Effector memory CD8-positive, alpha-beta T cell (primary cell): ENCODE results near the gene CEP112.

Source experiments
- ATAC-seq: fragments of 150-1000 bp; cut with Tn5 transposase; replicated peaks from 2 replicates; pipeline ENCODE4 v1.10.0; 2021; ENCODE audit warnings: mild to moderate bottlenecking, moderate library complexity
- DNase-seq, 3 experiments: peaks; one replicate each; pipeline ENCODE4 v3.0.0; 2021
- H3K27ac Mint-ChIP-seq, 2 donors: one replicate each; pipeline ENCODE4 v1.8.0; 2022; ENCODE audit warnings: mild to moderate bottlenecking in 2 of 2, mixed read lengths in 2 of 2, moderate library complexity in 2 of 2
- H3K27me3 Mint-ChIP-seq, 2 donors: one replicate each; pipeline ENCODE4 v1.8.0; 2022; ENCODE audit warnings: mixed read lengths in 2 of 2
- H3K36me3 Mint-ChIP-seq: one replicate; pipeline ENCODE4 v1.8.0; 2022; ENCODE audit warnings: mild to moderate bottlenecking, moderate library complexity, mixed read lengths; ENCODE audit not compliant: insufficient read depth
- H3K4me1 Mint-ChIP-seq, 2 donors: one replicate each; pipeline ENCODE4 v1.8.0; 2022; ENCODE audit warnings: low read depth in 2 of 2, mixed read lengths in 2 of 2
- H3K4me3 Mint-ChIP-seq, 2 donors: one replicate each; pipeline ENCODE4 v1.8.0; 2022; ENCODE audit warnings: mild to moderate bottlenecking in 2 of 2, mixed read lengths in 2 of 2, moderate library complexity in 2 of 2
- H3K9me3 Mint-ChIP-seq, 2 donors: one replicate each; pipeline ENCODE4 v1.8.0; 2022; ENCODE audit warnings: mixed read lengths in 2 of 2

Gene CEP112

GRCh38 chr17:65902831-65903522 lies 289.0 kb downstream of the CEP112 start:
- no peaks in the 10 kb centered on the region for H3K4me1 Mint-ChIP-seq
- H3K27me3 Mint-ChIP-seq, result no peaks in the 10 kb centered on the region
- H3K4me3 Mint-ChIP-seq, result no peak overlapping the region
- DNase-seq (no peak), ATAC-seq (no peak)
- H3K9me3 Mint-ChIP-seq, result no peaks in the 10 kb centered on the region
- H3K36me3 Mint-ChIP-seq, result no peaks in the 10 kb centered on the region
- no peak overlapping the region for H3K27ac Mint-ChIP-seq

GRCh38 chr17:65902155-65902554 lies 289.8 kb downstream of the CEP112 start:
- Mint-ChIP-seq H3K4me3 (no peak overlapping the region), H3K4me1 (no peaks in the 10 kb centered on the region), H3K36me3 (no peaks in the 10 kb centered on the region), H3K27me3 (no peaks in the 10 kb centered on the region), H3K9me3 (no peaks in the 10 kb centered on the region), H3K27ac (no peak overlapping the region)
- DNase-seq (no peak), ATAC-seq (no peak)

GRCh38 chr17:65901394-65901793 lies 290.5 kb downstream of the CEP112 start:
- Mint-ChIP-seq H3K4me1 (no peaks in the 10 kb centered on the region), H3K9me3 (no peaks in the 10 kb centered on the region), H3K4me3 (no peak overlapping the region), H3K36me3 (no peaks in the 10 kb centered on the region), H3K27me3 (no peaks in the 10 kb centered on the region), H3K27ac (no peak overlapping the region)
- no peak for DNase-seq
- no peak for ATAC-seq

GRCh38 chr17:65900216-65900615 lies 291.7 kb downstream of the CEP112 start:
- H3K27ac Mint-ChIP-seq, result no peak overlapping the region
- H3K4me3 Mint-ChIP-seq, result no peak overlapping the region
- no peaks in the 10 kb centered on the region for H3K9me3 Mint-ChIP-seq
- no peaks in the 10 kb centered on the region for H3K4me1 Mint-ChIP-seq
- H3K27me3 Mint-ChIP-seq, result no peaks in the 10 kb centered on the region
- DNase-seq (no peak), ATAC-seq (no peak)
- H3K36me3 Mint-ChIP-seq, result no peaks in the 10 kb centered on the region

- H3K4me1 Mint-ChIP-seq, result no peaks in the 10 kb centered on the region
- no peak for ATAC-seq
- no peaks in the 10 kb centered on the region for H3K9me3 Mint-ChIP-seq
- no peak for DNase-seq
- H3K4me3 Mint-ChIP-seq, result no peak overlapping the region
- no peak overlapping the region for H3K27ac Mint-ChIP-seq
- H3K36me3 Mint-ChIP-seq, result no peaks in the 10 kb centered on the region
- H3K27me3 Mint-ChIP-seq, result no peaks in the 10 kb centered on the region
Measured at GRCh38 chr17:65898651-65899050, 293.3 kb downstream of the CEP112 start.

- DNase-seq (no peak), ATAC-seq (no peak)
- Mint-ChIP-seq H3K9me3 (no peaks in the 10 kb centered on the region), H3K27ac (no peak overlapping the region), H3K27me3 (no peaks in the 10 kb centered on the region), H3K4me3 (no peak overlapping the region), H3K36me3 (no peaks in the 10 kb centered on the region), H3K4me1 (no peaks in the 10 kb centered on the region)
Measured at GRCh38 chr17:65896889-65897288, 295.0 kb downstream of the CEP112 start.

GRCh38 chr17:65895969-65896368 lies 296.0 kb downstream of the CEP112 start:
- Mint-ChIP-seq H3K27me3 (no peaks in the 10 kb centered on the region), H3K4me3 (no peak overlapping the region), H3K27ac (no peak overlapping the region), H3K36me3 (no peaks in the 10 kb centered on the region), H3K4me1 (no peaks in the 10 kb centered on the region), H3K9me3 (no peaks in the 10 kb centered on the region)
- no peak for DNase-seq
- no peak for ATAC-seq

GRCh38 chr17:65893692-65894279 lies 298.1 kb downstream of the CEP112 start:
- no peak for ATAC-seq
- H3K36me3 Mint-ChIP-seq, result no peaks in the 10 kb centered on the region
- no peaks in the 10 kb centered on the region for H3K27me3 Mint-ChIP-seq
- no peaks in the 10 kb centered on the region for H3K4me1 Mint-ChIP-seq
- H3K4me3 Mint-ChIP-seq, result no peak overlapping the region
- H3K27ac Mint-ChIP-seq, result no peak overlapping the region
- DNase-seq, result no peak
- no peaks in the 10 kb centered on the region for H3K9me3 Mint-ChIP-seq

- ATAC-seq (no peak), DNase-seq (no peak)
- Mint-ChIP-seq H3K27ac (no peak overlapping the region), H3K4me1 (no peaks in the 10 kb centered on the region), H3K4me3 (no peak overlapping the region), H3K9me3 (no peaks in the 10 kb centered on the region), H3K27me3 (no peaks in the 10 kb centered on the region), H3K36me3 (no peaks in the 10 kb centered on the region)
Measured at GRCh38 chr17:65892912-65893377, 299.0 kb downstream of the CEP112 start.

GRCh38 chr17:65891231-65891735 lies 300.6 kb downstream of the CEP112 start:
- no peak overlapping the region for H3K4me3 Mint-ChIP-seq
- H3K27ac Mint-ChIP-seq, result no peak overlapping the region
- H3K9me3 Mint-ChIP-seq, result no peaks in the 10 kb centered on the region
- H3K36me3 Mint-ChIP-seq, result no peaks in the 10 kb centered on the region
- no peak for DNase-seq
- no peak for ATAC-seq
- H3K27me3 Mint-ChIP-seq, result no peaks in the 10 kb centered on the region
- no peaks in the 10 kb centered on the region for H3K4me1 Mint-ChIP-seq

GRCh38 chr17:65888649-65889048 lies 303.3 kb downstream of the CEP112 start:
- Mint-ChIP-seq H3K27ac (no peak overlapping the region), H3K4me1 (no peaks in the 10 kb centered on the region), H3K36me3 (no peaks in the 10 kb centered on the region), H3K9me3 (no peaks in the 10 kb centered on the region), H3K27me3 (no peaks in the 10 kb centered on the region), H3K4me3 (no peak overlapping the region)
- ATAC-seq (no peak), DNase-seq (no peak)

- H3K9me3 Mint-ChIP-seq, result no peaks in the 10 kb centered on the region
- DNase-seq (no peak), ATAC-seq (no peak)
- H3K4me1 Mint-ChIP-seq, result no peaks in the 10 kb centered on the region
- no peak overlapping the region for H3K27ac Mint-ChIP-seq
- H3K4me3 Mint-ChIP-seq, result no peak overlapping the region
- H3K36me3 Mint-ChIP-seq, result peaks cover 3% of the 10 kb centered on the region
- no peaks in the 10 kb centered on the region for H3K27me3 Mint-ChIP-seq
Measured at GRCh38 chr17:65886315-65887245, 305.4 kb downstream of the CEP112 start.

GRCh38 chr17:65885541-65886312 lies 306.2 kb downstream of the CEP112 start:
- H3K27me3 Mint-ChIP-seq, result no peaks in the 10 kb centered on the region
- H3K4me1 Mint-ChIP-seq, result no peaks in the 10 kb centered on the region
- H3K4me3 Mint-ChIP-seq, result no peak overlapping the region
- no peak for ATAC-seq
- DNase-seq, result no peak
- no peaks in the 10 kb centered on the region for H3K9me3 Mint-ChIP-seq
- peaks cover 3% of the 10 kb centered on the region for H3K36me3 Mint-ChIP-seq
- no peak overlapping the region for H3K27ac Mint-ChIP-seq
